ENCODE measurements around the gene MAPK8IP1.

MAPK8IP1 gene

GRCh38 chr11:45846974-45847910 lies 38.2 kb upstream of the MAPK8IP1 start, which contains the start of gene CRY2:
CRY2 (plus strand) TSS chr11:45847475; CDS start chr11:45847491, 16 bp downstream.
- H3K27ac ChIP-seq = peak within 1 kb of the TSS; percentile 83
- TF ChIP-seq, protein P1, sequence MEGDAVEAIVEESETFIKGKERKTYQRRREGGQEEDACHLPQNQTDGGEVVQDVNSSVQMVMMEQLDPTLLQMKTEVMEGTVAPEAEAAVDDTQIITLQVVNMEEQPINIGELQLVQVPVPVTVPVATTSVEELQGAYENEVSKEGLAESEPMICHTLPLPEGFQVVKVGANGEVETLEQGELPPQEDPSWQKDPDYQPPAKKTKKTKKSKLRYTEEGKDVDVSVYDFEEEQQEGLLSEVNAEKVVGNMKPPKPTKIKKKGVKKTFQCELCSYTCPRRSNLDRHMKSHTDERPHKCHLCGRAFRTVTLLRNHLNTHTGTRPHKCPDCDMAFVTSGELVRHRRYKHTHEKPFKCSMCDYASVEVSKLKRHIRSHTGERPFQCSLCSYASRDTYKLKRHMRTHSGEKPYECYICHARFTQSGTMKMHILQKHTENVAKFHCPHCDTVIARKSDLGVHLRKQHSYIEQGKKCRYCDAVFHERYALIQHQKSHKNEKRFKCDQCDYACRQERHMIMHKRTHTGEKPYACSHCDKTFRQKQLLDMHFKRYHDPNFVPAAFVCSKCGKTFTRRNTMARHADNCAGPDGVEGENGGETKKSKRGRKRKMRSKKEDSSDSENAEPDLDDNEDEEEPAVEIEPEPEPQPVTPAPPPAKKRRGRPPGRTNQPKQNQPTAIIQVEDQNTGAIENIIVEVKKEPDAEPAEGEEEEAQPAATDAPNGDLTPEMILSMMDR (conservative IDR thresholded peaks at IDR 0.05) = no peak

GRCh38 chr11:45847911-45848316 lies 37.5 kb upstream of the MAPK8IP1 start:
- peak overlapping the region; percentile 83 for H3K27ac ChIP-seq
- TF ChIP-seq, protein P1 (conservative IDR thresholded peaks at IDR 0.05) = no peak

GRCh38 chr11:45848654-45849081 lies 36.8 kb upstream of the MAPK8IP1 start:
- peak overlapping the region; percentile 83 for H3K27ac ChIP-seq
- TF ChIP-seq, protein P1 (conservative IDR thresholded peaks at IDR 0.05) = peak; percentile 22; the same call in 1 of the 2 replicates

- TF ChIP-seq, protein P1 (conservative IDR thresholded peaks at IDR 0.05) = no peak
- peak overlapping the region; percentile 83; the same call in 1 of the 2 replicates for H3K27ac ChIP-seq
These were observed 35.0 kb upstream of the MAPK8IP1 start for GRCh38 chr11:45850446-45850845.

DNA sequence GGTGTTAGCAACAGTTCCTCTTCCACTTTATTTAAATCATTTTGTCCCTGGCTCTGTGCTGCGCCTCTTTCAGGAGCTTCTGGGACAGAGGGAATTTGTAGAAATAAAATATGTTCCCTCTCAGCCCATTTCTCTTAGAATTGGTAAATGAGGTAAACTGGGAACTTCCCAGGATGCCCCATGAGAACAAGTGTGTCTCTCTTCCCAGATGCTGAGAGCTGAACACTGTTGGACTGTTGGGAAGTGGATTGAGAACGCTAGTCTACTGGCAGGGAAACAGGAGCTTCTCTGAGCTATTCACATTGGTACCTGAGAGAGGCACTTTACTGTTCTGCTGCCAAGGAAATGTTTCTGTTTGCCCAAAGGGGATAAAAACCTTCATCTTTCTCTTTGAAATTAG lies 34.2 kb upstream of the MAPK8IP1 start:
- H3K27ac ChIP-seq = no peak overlapping the region
- TF ChIP-seq, protein P1 (conservative IDR thresholded peaks at IDR 0.05) = no peak

DNA sequence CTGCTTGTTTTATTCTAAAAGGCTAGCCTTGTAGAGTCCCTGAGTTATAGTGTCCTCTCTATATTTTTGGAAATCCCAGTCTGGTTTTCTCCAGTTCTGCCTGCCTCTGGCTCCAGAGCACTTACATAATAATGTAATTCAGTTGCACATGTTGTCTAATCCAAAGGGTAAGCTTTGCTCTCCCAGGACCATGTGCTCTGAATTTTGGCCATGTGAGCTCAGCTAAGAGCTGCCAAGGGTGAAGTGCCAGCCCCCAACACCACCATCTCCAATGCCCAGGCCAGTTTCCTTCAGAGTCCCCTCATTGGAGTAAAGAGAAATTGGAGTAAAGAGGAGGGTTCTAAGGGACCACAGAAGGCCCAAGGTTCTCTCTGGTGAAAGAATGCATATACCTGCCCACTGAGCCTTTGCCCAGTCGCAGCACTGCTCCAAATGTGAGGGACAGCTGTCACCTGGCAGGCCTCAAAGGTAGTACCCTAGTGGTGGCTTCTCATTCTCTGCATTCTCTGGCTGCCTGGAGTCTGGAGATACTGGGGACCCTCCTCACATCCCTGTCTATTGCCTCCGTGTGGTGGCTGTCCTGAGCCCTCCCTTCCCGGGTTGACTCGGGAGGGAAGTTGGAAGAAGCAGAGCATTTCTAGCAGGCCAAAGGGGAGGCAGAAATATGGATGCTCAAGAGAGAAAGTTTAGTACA lies 33.3 kb upstream of the MAPK8IP1 start:
- no peak overlapping the region for H3K27ac ChIP-seq
- TF ChIP-seq, protein P1 (conservative IDR thresholded peaks at IDR 0.05) = no peak

GRCh38 chr11:45852712-45853101 lies 32.7 kb upstream of the MAPK8IP1 start:
- TF ChIP-seq, protein P1 (conservative IDR thresholded peaks at IDR 0.05) = no peak
- no peak overlapping the region for H3K27ac ChIP-seq

All from VCaP (cell line).